OCI-LY7 (cell line): Measurements from ENCODE around the gene PSMF1. TPM values are rescaled to one million over a fixed set of nuclear protein-coding genes. Genes with fewer than 3 reads are reported as not detected.

Experiments
- BruUV-seq: library from RNA; stranded (reverse); fragments of 400-500 nt; replicated peaks from 2 replicates; lab custom pipeline; 2021; lab: Mats Ljungman, UMichigan
- CTCF ChIA-PET: fragments of 300-600 bp; sonication (Branson Sonifier 250); formaldehyde crosslinking; loops from one replicate; lab custom pipeline; 2022; ENCODE audit warnings: antibody characterized with exemption; ENCODE audit not compliant: unreplicated experiment; lab: Charles Lee
- POLR2A ChIA-PET: fragments of 300-600 bp; sonication (Branson Sonifier 250); formaldehyde crosslinking; loops from one replicate; lab custom pipeline; 2022; ENCODE audit warnings: antibody characterized with exemption; lab: Charles Lee
- DNase-seq: peaks from one replicate; pipeline ENCODE4 v3.0.0-alpha.2; 2015; ENCODE audit warnings: low spot score
- H2AFZ ChIP-seq: fragments of 200-600 bp; sonication (generic), shearing (Covaris generic); 2 replicates; pipeline ENCODE4 v1.6.1; 2014; ENCODE audit warnings: mild to moderate bottlenecking, antibody characterized with exemption, low read length, moderate library complexity
- H3K27ac ChIP-seq: fragments of 200-600 bp; sonication (generic); 2 replicates; pipeline ENCODE4 v1.5.1; 2014; ENCODE audit warnings: mixed run types, low read depth, mild to moderate bottlenecking, moderate library complexity, low read length, inconsistent platforms; ENCODE audit not compliant: poor library complexity, severe bottlenecking
- H3K36me3 ChIP-seq: fragments of 200-600 bp; sonication (generic); 2 replicates; pipeline ENCODE4 v1.6.1; 2014; ENCODE audit warnings: mild to moderate bottlenecking, antibody characterized with exemption, low read length, moderate library complexity, mixed read lengths; ENCODE audit not compliant: insufficient read depth
- H3K4me1 ChIP-seq: fragments of 200-600 bp; sonication (generic); 2 replicates; pipeline ENCODE4 v1.5.1; 2014; ENCODE audit warnings: mild to moderate bottlenecking, low read length; ENCODE audit not compliant: insufficient read depth, poor library complexity, severe bottlenecking
- H3K4me2 ChIP-seq: fragments of 200-600 bp; sonication (generic); 2 replicates; pipeline ENCODE4 v1.6.1; 2014; ENCODE audit warnings: mild to moderate bottlenecking, low read length
- H3K4me3 ChIP-seq: fragments of 200-600 bp; sonication (generic); 2 replicates; pipeline ENCODE4 v1.5.1; 2014; ENCODE audit warnings: mild to moderate bottlenecking, low read depth, low read length; ENCODE audit not compliant: poor library complexity, severe bottlenecking
- H3K79me2 ChIP-seq: fragments of 200-600 bp; sonication (generic); 2 replicates; pipeline ENCODE4 v1.6.1; 2016; ENCODE audit warnings: low read depth, mild to moderate bottlenecking, low read length, moderate library complexity, mixed read lengths; ENCODE audit not compliant: insufficient read depth
- H3K9me2 ChIP-seq: fragments of 200-600 bp; sonication (generic); 2 replicates; pipeline ENCODE4 v1.6.1; 2016; ENCODE audit warnings: mild to moderate bottlenecking, low read length, mixed read lengths; ENCODE audit not compliant: insufficient read depth
- H3K9me3 ChIP-seq: fragments of 200-600 bp; sonication (generic); 2 replicates; pipeline ENCODE4 v1.6.1; 2014; ENCODE audit warnings: mild to moderate bottlenecking, mixed run types, low read length, mixed read lengths
- H4K20me1 ChIP-seq: fragments of 200-600 bp; sonication (generic); 2 replicates; pipeline ENCODE4 v1.6.1; 2014; ENCODE audit warnings: mild to moderate bottlenecking, antibody characterized with exemption, low read length, moderate library complexity, mixed read lengths; ENCODE audit not compliant: insufficient read depth
- EZH2phosphoT487 ChIP-seq: fragments of 200-600 bp; sonication (generic); IDR thresholded peaks from 2 replicates; pipeline ENCODE4 v1.6.1; 2018; ENCODE audit warnings: low read depth, borderline replicate concordance, mild to moderate bottlenecking, mixed run types, antibody characterized with exemption, low read length, moderate library complexity, mixed read lengths
- intact Hi-C: fragments of 100-400 bp; cut with micrococcal nuclease; formaldehyde crosslinking; loops from one replicate; pipeline ENCODE4 v1.10.0; 2022; ENCODE audit not compliant: unreplicated experiment
- total RNA-seq, 2 experiments: library from RNA; depleted of rRNA in 1 of 2; stranded (reverse); fragments of >200 nt in 1 of 2; shearing (Covaris generic) in 1 of 2; gene quantifications; 2 replicates each; pipeline ENCODE4 v1.2.3, GENCODE V29; 2014 to 2022
- TF ChIP-seq, protein P1 (sequence below): fragments of 200-600 bp; sonication (generic); conservative IDR thresholded peaks from 2 replicates; pipeline ENCODE4 v1.5.1; 2014; ENCODE audit warnings: mild to moderate bottlenecking, antibody characterized with exemption, low read length, moderate library complexity, mixed read lengths

The PSMF1 gene
- total RNA-seq, 2 experiments from 2014 or later: 34.7 to 132 TPM

DNA sequence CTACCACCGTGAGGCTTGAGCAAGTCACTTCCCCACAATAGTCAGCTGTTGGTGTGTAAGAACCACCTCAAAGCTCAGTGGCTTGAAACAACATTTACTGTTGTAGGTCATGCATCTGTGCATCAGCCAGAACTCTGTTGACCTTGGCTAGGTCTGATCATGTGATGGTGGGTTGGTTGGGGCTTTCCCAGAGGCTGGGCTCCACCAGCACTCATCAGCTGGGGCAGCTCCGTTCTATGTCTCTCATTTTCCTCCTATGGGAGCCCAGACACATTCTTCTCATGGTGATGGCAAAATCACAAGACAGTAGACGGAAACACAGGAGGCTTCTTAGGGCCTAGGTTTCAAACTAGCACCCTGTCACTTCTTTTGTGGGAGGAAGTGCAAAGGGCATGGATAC is 42.8 kb upstream of the PSMF1 start:
- Histone ChIP-seq H2AFZ (no peak overlapping the region), H3K9me2 (no peaks in the 10 kb centered on the region), H3K79me2 (no peaks in the 10 kb centered on the region), H3K36me3 (no peaks in the 10 kb centered on the region), H3K9me3 (no peaks in the 10 kb centered on the region), H3K4me2 (no peak overlapping the region), H3K4me1 (no peaks in the 10 kb centered on the region), H3K4me3 (no peak overlapping the region), H4K20me1 (no peaks in the 10 kb centered on the region), H3K27ac (no peak overlapping the region)
- ChIA-PET CTCF (no interaction called here), POLR2A (no interaction called here)
- intact Hi-C loops: no loop called here
- DNase-seq: no peak
- no TSS peak for BruUV-seq
- no peak for TF ChIP-seq EZH2phosphoT487
- TF ChIP-seq, protein P1, sequence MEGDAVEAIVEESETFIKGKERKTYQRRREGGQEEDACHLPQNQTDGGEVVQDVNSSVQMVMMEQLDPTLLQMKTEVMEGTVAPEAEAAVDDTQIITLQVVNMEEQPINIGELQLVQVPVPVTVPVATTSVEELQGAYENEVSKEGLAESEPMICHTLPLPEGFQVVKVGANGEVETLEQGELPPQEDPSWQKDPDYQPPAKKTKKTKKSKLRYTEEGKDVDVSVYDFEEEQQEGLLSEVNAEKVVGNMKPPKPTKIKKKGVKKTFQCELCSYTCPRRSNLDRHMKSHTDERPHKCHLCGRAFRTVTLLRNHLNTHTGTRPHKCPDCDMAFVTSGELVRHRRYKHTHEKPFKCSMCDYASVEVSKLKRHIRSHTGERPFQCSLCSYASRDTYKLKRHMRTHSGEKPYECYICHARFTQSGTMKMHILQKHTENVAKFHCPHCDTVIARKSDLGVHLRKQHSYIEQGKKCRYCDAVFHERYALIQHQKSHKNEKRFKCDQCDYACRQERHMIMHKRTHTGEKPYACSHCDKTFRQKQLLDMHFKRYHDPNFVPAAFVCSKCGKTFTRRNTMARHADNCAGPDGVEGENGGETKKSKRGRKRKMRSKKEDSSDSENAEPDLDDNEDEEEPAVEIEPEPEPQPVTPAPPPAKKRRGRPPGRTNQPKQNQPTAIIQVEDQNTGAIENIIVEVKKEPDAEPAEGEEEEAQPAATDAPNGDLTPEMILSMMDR: no peak

DNA sequence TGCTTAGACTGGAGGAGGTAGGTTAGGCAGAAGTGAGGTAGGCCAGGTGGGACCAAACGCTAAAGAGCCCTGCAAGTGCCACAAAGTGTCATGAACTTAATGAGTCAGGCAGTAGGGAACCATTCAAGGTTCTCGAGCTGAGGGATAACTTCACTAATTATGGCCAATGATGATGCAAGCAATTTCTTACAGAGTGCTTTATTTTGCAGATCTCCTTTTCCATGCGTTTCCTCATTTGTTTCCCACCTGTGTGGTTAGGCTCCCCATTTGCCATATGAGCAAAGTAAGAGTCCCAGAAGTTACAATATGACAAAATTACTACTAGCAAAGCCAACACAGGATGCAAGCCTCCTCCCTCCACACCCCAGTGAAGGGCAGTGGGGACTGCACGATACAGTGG is 36.5 kb upstream of the PSMF1 start:
- no peaks in the 10 kb centered on the region for H3K79me2 ChIP-seq
- H3K4me3 ChIP-seq: no peak overlapping the region
- DNase-seq: no peak
- ChIA-PET CTCF (no interaction called here), POLR2A (no interaction called here)
- H3K9me2 ChIP-seq: no peaks in the 10 kb centered on the region
- no peaks in the 10 kb centered on the region for H3K36me3 ChIP-seq
- H3K4me1 ChIP-seq: no peaks in the 10 kb centered on the region
- no peak overlapping the region for H3K27ac ChIP-seq
- intact Hi-C loops: loop anchor here (10.0 kb wide), 1 partner anchor 133 kb away; no protein-coding TSS in a partner anchor
- H2AFZ ChIP-seq: no peak overlapping the region
- no peaks in the 10 kb centered on the region for H4K20me1 ChIP-seq
- no peak overlapping the region for H3K4me2 ChIP-seq
- no TSS peak for BruUV-seq
- TF ChIP-seq, protein P1: no peak
- no peak for TF ChIP-seq EZH2phosphoT487
- no peaks in the 10 kb centered on the region for H3K9me3 ChIP-seq

DNA sequence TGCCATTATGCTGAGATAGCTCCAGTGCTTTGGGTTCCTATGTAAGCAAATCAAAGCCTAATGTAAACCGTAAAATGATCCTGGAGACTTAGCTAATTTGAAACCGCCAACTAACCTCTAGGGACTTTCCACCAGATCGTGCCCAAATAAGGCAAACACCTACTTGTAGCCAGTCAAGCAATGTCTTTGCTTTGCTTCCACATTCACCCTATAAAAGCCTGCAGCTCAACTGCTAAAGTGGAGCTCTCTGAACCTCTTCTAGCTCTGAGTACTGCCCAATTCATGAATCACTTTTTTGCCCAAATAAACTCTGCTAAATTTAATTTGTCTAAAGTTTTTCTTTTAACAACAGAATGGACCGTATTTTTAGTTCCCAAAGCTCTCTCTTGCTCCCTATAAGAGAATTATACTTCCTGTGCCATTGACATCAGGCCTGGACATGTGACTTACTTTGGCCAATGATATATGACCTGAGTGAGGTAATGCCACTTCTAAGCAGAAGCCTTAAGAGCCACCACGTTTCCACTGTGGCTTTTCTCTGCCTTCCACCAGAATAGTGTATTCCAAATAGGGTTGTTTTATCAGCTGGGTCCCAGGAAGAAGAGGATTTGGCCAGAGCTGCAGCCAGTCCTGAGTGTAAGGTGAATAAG is 34.8 kb upstream of the PSMF1 start:
- Histone ChIP-seq H3K36me3 (no peaks in the 10 kb centered on the region), H4K20me1 (no peaks in the 10 kb centered on the region)
- no TSS peak for BruUV-seq

More for the DNA sequence above, 34.8 kb upstream of the PSMF1 start:
- Histone ChIP-seq H3K9me2 (no peaks in the 10 kb centered on the region), H3K79me2 (no peaks in the 10 kb centered on the region), H3K4me1 (no peaks in the 10 kb centered on the region), H3K27ac (no peak overlapping the region), H3K9me3 (no peaks in the 10 kb centered on the region), H3K4me3 (no peak overlapping the region), H3K4me2 (no peak overlapping the region), H2AFZ (no peak overlapping the region)
- POLR2A ChIA-PET: no interaction called here
- CTCF ChIA-PET: no interaction called here
- no peak for DNase-seq
- intact Hi-C loops: loop anchor here (10.0 kb wide), 1 partner anchor 131 kb away; no protein-coding TSS in a partner anchor
- TF ChIP-seq, protein P1: no peak
- no peak for TF ChIP-seq EZH2phosphoT487
